ENCODE data around the gene STKLD1.
"Not testable (repeated sequence)": the region's sequence is repeated elsewhere in the genome, so short reads cannot be mapped to it uniquely, and the experiment has no call there.

The STKLD1 gene

DNA sequence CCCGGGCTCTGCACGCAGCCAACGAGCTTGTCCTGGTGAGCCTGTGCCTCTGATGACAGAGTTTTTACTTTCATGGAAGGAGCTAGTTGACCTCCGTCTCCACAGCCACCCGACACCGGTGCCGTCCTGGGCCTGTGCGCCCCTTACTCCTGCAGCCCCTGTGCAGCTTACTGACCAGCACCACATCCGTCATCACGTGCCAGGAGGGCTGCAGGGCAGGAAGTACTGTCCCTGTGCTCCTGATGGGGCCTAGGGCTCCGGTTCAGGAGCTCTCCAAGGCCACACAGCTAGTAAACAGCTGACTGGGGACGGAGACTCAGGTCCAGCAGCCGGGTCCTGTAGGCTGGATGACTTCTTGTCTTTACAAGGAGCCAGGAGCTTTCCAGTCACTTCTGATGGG, 10.2 kb downstream of the STKLD1 start:
- DNase-seq (ENCODE audit: low spot score) = no peak

DNA sequence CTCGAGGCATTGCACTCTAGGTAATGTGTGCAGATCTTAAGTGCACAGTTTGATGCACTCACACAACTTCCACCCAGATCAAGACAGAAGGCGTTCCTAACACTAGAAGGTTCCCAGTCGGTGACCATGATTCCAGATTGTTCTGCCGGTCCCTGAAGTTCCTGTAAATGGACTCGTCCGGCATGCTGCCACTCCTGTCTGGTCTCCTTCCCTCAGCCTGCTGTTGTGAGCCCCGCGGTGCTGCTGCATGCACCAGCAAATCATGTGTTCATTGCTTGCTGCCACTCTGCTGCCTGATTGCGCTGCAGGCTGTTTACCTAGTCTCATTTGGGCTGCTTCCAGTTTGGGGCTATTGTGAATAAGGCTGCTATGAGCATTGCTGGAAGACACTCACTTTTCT, 11.5 kb downstream of the STKLD1 start:
- DNase-seq (ENCODE audit: low spot score) = no peak

DNA sequence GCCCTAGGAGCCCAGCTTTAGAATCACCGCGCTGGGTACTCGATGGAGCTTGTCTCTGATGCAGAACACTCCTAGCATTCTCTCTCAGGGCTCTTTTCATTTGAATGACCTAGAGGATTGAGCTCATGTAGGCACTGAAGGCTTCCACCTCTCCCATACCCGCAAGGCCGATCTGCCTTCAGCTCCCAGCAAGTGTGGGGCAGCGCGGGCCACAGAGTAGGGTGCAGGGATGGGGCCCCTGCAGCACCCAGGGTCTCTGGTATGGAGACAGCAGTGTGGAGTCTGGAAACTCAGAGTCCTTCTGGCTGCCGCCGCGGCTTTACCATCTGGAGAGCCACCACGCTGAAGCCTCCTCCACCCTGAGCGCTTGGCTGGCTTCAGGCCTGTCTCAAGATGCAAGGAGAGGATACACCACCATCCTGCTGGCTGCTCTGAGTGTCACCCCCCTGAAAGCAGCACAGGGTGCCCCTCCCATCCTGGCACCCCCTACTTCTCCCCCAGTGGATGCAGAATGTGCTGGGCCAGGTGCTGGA, 12.9 kb downstream of the STKLD1 start:
- no peak for DNase-seq (ENCODE audit: low spot score)

DNA sequence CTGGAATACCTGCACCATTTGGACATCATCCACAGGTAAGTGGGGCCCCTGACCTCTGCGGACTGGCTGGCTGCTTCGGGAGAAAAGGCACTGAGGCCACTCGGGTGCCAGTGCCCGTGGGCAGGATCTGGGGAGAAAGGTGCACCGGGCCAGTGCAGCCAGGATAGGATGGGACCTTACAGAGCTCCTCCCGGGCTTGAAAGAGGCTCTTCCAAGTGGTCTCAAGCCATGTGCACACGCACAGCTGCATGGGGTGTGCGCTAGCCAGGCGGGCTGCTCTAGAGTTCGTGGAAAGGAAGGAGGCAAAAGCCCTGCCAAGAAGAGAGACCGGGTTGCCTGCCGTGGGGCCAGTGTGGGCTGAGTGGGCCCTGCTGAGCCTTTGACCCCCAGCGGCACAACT, 13.4 kb downstream of the STKLD1 start:
- no peak for DNase-seq (ENCODE audit: low spot score)

DNA sequence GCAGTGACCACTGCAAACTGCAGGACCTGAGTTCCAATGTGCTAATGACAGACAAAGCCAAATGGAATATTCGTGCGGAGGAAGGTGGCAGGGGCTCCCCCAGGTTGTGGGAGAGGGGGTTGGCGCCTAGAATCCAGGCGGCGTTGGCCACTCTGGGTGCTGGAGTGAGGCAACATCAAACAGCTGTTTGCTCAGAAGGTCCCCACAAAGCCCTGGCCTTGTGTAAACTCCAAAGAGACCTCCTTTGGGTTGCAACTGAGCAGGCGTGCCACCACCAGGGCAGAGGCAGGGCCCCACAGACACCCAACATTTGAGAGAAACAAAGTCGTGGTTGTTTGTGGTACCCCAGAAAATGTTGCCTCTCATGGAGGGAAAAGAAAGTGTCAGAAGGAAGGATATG, 14.5 kb downstream of the STKLD1 start:
- no peak for DNase-seq (ENCODE audit: low spot score)

DNA sequence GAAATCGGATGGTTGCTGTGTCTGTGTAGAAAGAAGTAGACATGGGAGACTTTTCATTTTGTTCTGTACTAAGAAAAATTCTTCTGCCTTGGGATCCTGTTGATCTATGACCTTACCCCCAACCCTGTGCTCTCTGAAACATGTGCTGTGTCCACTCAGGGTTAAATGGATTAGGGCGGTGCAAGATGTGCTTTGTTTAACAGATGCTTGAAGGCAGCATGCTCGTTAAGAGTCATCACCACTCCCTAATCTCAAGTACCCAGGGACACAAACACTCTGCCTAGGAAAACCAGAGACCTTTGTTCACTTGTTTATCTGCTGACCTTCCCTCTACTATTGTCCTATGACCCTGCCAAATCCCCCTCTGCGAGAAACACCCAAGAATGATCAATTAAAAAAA, 15.3 kb downstream of the STKLD1 start:
- not testable (repeated sequence) for DNase-seq (ENCODE audit: low spot score)

DNA sequence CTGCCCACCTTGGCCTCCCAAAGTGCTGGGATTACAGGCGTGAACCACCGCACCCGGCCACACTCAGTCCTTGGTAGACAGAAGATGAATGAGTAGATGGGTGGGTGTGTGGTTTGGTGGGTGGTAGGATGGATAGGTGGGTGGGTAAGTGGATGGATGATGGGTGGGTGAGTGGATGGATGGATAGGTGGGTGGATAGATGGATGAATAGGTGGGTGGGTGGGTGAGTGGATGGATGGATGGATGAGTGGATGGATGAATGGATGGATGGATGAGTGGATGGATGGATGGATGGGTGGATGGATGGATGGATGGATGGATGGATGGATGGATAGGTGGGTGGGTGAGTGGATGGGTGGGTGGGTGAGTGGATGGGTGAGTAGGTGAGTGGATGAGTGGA, 16.1 kb downstream of the STKLD1 start:
- DNase-seq (ENCODE audit: low spot score) = not testable (repeated sequence)

DNA sequence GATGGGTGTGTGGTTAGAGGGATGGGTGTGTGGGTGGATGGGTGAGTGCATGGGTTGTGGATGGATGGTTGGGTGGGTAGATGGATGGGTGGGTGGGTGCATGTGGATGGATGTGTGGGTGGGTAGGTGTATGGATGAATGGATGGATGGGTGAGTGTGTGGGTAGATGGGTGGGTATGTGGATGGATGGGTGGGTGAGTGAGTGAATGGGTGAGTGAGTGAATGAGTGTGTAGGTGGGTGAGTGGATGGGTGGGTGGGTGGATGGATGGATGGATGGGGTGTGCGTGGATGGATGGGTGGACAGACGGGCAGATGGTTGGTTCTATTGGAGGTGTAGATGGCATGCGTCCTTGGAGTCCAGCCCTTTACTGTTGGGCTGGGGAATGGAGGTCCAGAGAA, 17.2 kb downstream of the STKLD1 start:
- no peak for DNase-seq (ENCODE audit: low spot score)

DNA sequence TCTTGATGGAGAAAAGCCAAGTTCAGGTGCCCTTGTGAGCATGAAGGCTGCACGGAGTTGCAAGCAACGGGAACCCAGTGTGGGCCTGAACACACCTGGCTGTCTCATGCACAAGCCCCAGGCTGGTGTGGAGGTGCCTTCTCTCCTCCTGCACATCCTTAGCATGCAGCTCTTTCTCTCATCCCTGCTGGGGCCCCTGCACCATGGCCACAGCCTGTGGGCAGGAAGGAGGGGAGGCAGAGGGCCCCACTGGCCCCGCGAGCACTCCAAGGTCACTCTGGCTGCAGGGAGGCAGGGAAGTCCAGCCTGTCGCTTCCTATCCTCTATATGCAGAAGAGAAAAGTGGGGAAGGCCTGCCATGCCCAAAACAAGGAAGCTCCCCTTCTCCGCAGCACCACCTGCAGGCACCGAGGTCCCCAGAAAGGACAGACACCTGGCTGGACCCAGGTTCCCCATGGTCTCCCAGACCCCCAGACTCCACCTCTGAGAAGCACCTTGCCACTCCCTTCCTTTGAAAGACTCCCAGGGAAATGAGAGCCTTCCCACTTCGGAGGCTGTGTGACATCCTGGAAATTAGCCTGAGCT, 18.6 kb downstream of the STKLD1 start:
- no peak for DNase-seq (ENCODE audit: low spot score)

DNA sequence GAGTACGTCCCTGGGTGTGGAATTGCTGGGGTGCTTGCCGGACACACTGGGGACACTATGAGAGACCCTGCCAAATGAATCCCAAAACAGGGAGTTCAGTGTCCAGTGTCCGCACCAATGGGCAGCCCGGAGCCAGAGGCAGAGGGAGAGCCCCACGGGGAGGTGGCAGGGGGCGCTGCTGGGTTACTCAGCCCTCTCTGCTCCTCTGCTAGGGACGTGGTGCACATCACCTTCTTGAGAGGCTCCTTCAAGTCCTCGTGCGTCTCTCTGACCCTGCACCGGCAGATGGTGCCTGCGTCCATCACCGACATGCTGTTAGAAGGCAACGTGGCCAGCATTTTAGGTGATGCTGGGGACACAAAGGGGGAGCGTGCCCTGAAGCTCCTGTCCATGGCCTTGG, 20.8 kb downstream of the STKLD1 start:
- DNase-seq (ENCODE audit: low spot score) = no peak

DNA sequence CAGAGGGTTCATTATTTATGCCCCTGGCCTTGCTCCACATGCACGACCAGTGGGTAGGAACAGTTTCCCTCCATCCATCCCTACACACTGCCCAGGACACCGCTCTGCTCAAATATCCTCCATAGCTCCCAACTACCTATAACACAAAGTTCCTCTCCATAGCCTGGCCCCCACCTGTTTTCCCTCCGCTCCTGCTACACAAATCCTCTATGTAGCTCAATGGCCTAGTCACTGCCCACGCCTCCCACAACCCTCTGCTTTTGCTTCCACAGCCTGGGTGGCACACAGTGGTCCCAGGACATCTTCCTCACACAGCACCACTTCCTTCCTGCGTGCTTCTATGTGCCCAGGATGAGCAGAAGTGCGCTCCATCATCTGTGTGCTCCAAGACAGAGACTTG, 21.2 kb downstream of the STKLD1 start:
- no peak for DNase-seq (ENCODE audit: low spot score)

DNA sequence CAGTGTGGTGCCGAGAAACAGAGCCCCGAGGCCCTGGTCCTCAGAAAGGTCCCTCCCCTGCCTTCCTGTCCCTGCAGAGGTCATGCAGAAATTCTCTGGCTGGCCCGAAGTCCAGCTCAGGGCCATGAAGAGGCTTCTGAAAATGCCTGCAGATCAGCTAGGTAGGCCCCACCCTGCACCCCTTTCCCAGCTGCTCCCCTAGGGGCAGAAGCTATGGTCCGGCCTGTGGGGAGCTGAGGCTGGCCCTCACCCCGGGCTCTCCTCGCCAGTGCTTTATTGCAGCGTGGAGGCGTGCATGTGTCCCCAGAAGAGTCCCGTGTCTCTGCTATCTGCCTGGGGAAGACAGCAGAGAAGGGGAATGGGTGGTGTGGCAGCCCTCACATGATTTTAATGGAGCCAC, 21.7 kb downstream of the STKLD1 start:
- DNase-seq (ENCODE audit: low spot score) = no peak

DNA sequence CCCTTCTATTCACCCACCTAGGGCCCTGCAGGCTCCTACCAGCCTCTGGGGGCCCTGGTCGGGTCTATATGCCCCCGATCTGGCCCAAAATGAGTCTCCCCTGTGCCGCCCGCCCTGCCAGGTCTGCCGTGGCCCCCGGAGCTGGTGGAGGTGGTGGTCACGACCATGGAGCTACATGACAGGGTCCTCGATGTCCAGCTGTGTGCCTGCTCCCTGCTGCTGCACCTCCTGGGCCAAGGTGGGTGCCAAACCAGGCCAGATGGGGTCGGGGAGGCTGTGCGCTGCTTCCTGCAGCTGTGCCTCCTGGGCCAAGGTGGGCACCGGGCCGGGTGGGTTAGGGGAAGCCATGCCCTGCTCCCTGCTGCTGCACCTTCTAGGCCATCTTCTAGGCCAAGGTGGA, 24.1 kb downstream of the STKLD1 start:
- DNase-seq (ENCODE audit: low spot score) = no peak

DNA sequence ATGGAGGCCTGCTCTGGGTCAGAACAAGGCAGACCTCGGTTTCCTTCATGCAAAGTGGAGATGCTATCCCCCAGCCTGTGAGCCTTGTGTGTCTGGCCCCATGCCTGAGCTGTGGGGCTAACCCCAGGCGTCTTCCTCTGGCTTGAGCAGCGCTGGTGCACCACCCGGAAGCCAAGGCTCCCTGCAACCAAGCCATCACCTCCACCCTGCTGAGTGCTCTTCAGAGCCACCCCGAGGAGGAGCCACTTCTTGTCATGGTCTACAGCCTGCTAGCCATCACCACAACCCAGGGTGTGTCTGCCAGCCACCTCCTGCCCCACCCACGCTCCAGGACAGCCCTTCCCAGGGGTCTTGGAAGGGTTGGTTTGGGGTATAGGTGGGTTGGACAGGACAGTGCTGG, 25.4 kb downstream of the STKLD1 start:
- DNase-seq (ENCODE audit: low spot score) = no peak

DNA sequence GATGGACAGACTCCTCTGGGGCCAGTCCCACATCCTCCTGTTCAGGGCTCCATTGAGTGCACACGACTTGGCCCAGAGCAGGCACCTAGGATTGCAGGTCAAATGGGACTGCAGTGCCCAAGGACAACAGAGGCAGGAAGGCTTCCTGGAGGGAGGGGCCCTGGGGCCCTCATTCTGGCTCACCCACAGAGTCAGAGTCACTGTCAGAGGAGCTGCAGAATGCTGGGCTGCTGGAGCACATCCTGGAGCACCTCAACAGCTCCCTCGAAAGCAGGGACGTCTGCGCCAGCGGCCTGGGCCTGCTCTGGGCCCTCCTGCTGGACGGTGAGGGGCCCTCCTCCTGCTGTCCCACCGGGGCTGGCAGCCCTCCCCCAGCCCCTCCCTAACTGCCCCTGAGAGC, 26.5 kb downstream of the STKLD1 start:
- no peak for DNase-seq (ENCODE audit: low spot score)

DNA sequence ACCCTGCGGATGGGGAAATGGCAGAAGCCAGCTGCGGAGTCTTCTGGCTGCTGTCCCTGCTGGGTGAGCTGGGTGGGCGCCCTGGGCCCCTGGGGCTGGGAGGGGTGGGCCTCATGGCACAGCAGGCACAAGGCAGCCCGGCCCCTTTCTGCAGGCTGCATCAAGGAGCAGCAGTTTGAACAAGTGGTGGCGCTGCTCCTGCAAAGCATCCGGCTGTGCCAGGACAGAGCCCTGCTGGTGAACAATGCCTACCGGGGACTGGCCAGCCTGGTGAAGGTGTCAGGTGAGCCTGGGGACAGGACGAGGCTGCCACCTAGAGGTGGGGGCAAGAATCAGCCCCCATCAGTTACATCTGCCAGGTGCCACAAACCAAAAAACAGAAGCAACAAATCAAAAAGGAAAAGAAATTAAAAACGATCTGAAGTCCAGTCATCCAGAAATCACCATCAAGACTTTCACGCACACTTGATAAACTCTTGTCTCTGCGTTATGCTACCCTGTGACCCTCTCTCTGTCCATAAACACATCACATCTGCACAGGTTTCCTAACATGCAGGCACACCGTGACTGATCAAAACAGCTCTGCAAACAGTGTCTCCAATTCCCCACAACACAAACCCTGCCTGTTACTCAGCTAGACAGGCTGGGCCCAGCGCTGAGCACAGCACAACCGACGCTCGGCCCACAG, 27.7 kb downstream of the STKLD1 start:
- DNase-seq (ENCODE audit: low spot score) = peak; percentile 70

DNA sequence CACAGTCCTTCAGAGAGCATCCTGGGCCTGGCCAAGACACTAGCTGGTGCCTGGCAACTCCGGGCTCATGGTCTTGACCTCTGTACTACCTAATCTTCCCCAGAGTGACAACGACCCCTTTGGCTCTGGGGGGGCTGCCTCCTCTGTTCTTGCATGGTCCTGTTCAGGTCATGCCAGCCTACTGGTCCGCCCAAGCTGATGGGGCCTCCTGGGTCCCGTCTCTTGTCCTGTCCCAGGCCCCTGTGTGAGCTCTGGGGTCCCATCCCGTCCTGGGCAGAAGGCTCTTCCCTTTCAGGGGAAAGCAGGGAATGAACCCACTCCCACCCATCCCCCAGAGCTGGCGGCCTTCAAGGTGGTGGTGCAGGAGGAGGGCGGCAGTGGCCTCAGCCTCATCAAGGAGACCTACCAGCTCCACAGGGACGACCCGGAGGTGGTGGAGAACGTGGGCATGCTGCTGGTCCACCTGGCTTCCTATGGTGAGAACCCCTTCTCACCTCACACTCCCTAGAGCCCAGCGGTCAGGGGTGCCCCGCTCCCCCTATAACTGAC, 28.4 kb downstream of the STKLD1 start:
- DNase-seq (ENCODE audit: low spot score) = no peak

DNA sequence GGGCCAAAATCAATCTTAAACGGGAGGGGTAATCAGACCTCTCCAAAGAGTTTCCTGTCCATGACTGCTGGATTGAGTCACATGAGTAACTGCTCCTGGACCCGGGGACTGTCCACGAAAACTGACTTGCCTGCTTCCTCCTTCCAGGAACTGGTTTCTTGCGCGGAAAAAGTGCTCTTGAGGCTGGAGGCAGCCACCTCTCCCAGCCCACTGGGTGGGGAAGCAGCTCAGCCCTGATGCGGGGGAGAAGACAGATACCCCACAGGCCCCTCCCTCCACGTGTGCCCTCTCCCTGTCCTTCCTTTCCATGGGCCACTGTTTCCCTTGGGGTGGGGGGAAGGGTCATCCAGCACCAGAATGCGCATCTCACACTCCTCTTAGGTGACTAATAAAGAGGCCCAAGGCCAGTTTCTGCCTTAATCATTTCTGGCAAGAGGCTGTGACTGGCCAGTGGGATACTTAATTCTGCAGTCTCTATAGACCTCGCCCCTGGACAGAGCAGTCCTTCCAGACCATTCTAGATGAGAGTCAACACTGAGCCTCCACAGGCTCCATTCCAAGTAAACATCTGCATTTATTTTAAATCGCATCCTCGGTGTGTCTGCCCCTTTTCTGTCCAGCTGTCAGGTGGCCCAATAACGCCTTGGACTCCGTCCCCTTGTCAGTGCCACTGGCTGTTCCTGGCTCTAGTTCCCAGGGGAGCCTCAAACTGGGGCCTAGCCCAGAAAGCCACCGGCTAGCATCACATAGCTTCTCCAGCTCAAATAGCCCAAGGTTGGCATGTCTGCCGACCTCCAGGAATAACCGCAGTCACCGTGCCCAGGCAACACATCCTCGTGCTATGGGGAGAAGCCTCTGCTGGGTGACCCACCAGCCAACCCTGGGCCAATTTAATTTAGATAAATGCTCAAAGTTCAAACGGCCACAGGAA, 29.6 kb downstream of the STKLD1 start:
- DNase-seq (ENCODE audit: low spot score) = no peak

DNA sequence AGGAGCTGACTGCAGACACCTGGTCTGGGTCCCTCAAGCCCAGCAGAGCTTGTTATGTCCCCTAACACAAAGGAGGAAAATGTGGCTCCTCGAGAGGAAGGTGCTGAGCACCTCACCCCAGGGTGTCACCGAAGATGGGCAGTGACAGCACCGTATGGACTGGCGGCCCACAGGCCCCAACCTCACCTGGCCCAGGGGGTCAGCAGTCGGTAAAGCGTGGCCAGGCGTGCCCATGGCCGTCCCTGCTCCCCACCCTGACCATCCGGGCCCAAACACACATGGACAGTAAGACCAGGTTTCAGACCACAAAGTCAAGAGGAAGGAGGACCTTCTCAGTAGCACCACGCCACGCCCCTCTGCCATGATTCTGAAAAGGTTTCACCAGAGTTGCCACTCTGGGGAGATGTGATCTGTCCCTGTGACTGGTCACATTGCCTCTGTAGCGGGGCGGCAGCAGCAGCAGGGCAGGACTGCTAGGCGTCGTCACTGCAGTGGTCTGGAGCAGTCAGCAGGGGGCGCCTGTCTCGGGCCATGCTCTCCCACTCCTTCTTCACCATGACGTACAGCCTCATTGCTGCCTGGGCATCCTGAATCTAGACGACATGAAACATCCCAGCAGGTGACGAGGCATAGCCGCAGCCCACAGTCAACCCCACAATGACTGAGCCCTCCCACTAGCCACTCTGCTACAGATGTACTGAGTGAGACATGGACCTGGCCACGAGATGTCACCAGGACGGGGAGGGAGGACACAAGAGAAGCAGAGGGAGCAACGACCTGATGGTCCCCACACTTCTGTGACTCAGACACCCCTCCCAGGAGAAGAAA, 30.5 kb downstream of the STKLD1 start:
- DNase-seq (ENCODE audit: low spot score) = peak; percentile 88

DNA sequence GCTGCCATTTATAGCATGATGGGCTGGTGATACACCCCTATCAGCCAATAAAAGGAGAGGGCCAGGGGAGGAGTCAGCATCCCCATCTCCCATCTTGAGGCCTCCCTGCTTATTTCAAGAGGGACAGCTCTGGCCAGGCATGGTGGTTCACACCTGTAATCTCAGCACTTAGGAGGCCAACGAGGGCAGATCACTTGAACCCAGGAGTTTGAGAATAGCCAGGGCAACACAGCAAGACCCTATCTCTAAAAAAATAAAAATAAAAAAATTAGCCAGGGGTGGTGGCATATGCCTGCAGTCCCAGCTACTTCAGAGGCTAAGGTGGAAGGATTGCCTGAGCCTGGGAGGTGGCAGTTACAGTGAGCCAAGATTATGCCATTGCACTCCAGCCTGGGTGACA, 31.9 kb downstream of the STKLD1 start:
- DNase-seq (ENCODE audit: low spot score) = no peak

DNA sequence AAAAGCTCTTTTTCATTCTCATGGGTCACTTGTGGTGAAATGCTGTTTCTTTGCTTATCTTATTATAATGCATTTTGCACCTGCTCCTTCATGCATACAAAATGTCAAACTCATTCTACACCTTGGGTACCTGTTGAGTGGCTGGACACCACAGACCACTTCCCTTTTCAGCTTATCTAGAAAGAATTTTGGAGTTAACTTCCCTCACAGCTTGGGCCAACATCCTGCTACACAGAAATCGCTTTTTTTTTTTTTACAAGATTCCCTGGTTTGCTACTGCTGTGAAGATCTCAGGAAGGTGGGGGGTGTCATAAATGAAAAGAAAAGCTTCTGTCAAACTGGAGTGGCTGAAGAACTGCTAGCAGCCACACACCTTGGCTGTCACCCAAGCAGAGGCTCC, 39.0 kb downstream of the STKLD1 start:
- DNase-seq (ENCODE audit: low spot score) = no peak
